ENCODE results near the gene PPP3CA.

PPP3CA gene

DNA sequence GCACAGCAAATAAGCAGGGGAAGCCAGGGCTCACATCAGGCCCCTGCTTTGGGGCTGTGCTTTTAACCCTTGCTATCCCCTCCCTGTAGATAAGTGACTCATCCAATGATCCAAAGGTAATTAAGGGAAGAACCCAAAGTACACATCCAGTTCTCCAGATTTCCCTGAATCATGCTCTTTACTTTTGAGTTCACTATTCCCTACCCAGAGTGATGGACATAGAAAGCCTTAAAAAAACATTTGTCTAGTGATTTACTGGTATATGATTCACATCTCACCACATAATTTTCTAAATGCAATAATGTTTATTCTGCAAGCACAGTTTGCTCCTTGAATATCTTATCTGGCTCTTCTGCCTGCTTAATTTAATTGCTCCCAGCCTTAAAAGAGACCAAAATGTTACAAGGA lies 136.2 kb downstream of the PPP3CA start:
- TF ChIP-seq PAX5 (IDR thresholded peaks at IDR 0.05; ENCODE audit: insufficient read depth, low read length, severe bottlenecking): no peak
- FAIRE-seq: no peak
- DNase-seq (ENCODE audit: insufficient read length, low spot score): no peak

DNA sequence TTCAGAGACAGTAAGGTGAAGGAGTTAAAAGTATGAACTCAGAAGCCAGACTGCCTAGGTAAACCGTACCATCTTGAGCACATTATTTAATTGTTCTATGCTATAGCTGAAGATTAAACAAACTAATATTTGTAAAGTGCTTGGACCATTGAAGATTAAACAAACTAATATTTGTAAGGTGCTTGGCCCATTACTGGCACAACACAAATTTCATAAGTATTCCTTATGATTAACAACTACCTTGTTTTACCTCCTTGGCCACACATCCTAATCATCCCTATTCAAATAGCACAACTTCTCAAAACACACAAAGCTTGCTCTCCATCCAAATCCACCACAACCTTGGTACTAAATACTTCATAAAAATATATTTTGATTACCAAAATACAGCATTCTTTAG lies 137.0 kb downstream of the PPP3CA start:
- TF ChIP-seq SPI1 (IDR thresholded peaks at IDR 0.05; ENCODE audit: low read depth, low read length) (no peak), POU2F2 (IDR thresholded peaks at IDR 0.05; ENCODE audit: low read depth, low read length) (no peak), PAX5 (IDR thresholded peaks at IDR 0.05; ENCODE audit: insufficient read depth, low read length, severe bottlenecking) (no peak), POLR2A (IDR thresholded peaks at IDR 0.05; ENCODE audit: low read depth, low read length) (no peak)
- FAIRE-seq (no peak), DNase-seq (ENCODE audit: insufficient read length, low spot score) (no peak)

- no peak for DNase-seq (ENCODE audit: insufficient read length, low spot score)
- peak; percentile 23 for FAIRE-seq
- no peak for TF ChIP-seq POLR2AphosphoS5 (IDR thresholded peaks at IDR 0.05; ENCODE audit: low read depth, low read length)
- TF ChIP-seq SPI1 (IDR thresholded peaks at IDR 0.05; ENCODE audit: low read depth, low read length): no peak
- TF ChIP-seq POLR2A (IDR thresholded peaks at IDR 0.05; ENCODE audit: low read depth, low read length): no peak
- no peak for TF ChIP-seq PAX5 (IDR thresholded peaks at IDR 0.05; ENCODE audit: insufficient read depth, low read length, severe bottlenecking)
- TF ChIP-seq TAF1 (IDR thresholded peaks at IDR 0.05; ENCODE audit: low read depth, low read length): no peak
- TF ChIP-seq POU2F2 (IDR thresholded peaks at IDR 0.05; ENCODE audit: low read depth, low read length): no peak
Observed at GRCh38 chr4:101208171-101208570, 139.2 kb downstream of the PPP3CA start.

GRCh38 chr4:101205916-101206315 lies 141.4 kb downstream of the PPP3CA start:
- DNase-seq (ENCODE audit: insufficient read length, low spot score) (no peak), FAIRE-seq (peak; percentile 55)
- TF ChIP-seq SPI1 (IDR thresholded peaks at IDR 0.05; ENCODE audit: low read depth, low read length) (no peak), POLR2A (IDR thresholded peaks at IDR 0.05; ENCODE audit: low read depth, low read length) (no peak), POLR2AphosphoS5 (IDR thresholded peaks at IDR 0.05; ENCODE audit: low read depth, low read length) (no peak), POU2F2 (IDR thresholded peaks at IDR 0.05; ENCODE audit: low read depth, low read length) (no peak), PAX5 (IDR thresholded peaks at IDR 0.05; ENCODE audit: insufficient read depth, low read length, severe bottlenecking) (no peak), TAF1 (IDR thresholded peaks at IDR 0.05; ENCODE audit: low read depth, low read length) (no peak)

GRCh38 chr4:101201421-101201820 lies 145.9 kb downstream of the PPP3CA start:
- FAIRE-seq (peak; percentile 50), DNase-seq (ENCODE audit: insufficient read length, low spot score) (no peak)
- no peak for TF ChIP-seq POLR2AphosphoS5 (IDR thresholded peaks at IDR 0.05; ENCODE audit: low read depth, low read length)
- TF ChIP-seq PAX5 (IDR thresholded peaks at IDR 0.05; ENCODE audit: insufficient read depth, low read length, severe bottlenecking): no peak
- TF ChIP-seq TAF1 (IDR thresholded peaks at IDR 0.05; ENCODE audit: low read depth, low read length): no peak
- no peak for TF ChIP-seq POLR2A (IDR thresholded peaks at IDR 0.05; ENCODE audit: low read depth, low read length)
- TF ChIP-seq SPI1 (IDR thresholded peaks at IDR 0.05; ENCODE audit: low read depth, low read length): no peak

DNA sequence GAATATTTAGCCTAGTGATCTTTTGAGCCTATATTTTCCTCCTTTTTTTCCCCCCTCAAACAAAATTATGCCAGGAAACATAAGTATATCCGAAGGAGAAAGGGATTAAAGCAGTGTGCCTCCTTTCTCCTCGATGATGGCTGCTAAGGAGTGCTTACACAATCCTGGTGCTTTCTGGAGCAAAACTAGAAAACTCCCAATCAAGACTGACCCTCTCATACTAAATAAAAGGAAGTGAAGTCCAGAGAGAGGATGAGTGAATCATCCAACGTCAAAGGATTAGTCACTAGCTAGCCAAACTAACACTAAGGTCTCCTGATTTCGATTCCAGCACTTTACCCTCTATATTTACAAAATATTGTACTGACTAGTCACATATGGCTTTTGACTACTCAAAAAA lies 146.8 kb downstream of the PPP3CA start:
- FAIRE-seq (no peak), DNase-seq (ENCODE audit: insufficient read length, low spot score) (no peak)
- TF ChIP-seq PAX5 (IDR thresholded peaks at IDR 0.05; ENCODE audit: insufficient read depth, low read length, severe bottlenecking): no peak
- no peak for TF ChIP-seq POU2F2 (IDR thresholded peaks at IDR 0.05; ENCODE audit: low read depth, low read length)
- no peak for TF ChIP-seq TAF1 (IDR thresholded peaks at IDR 0.05; ENCODE audit: low read depth, low read length)
- TF ChIP-seq POLR2A (IDR thresholded peaks at IDR 0.05; ENCODE audit: low read depth, low read length): no peak
- TF ChIP-seq SPI1 (IDR thresholded peaks at IDR 0.05; ENCODE audit: low read depth, low read length): no peak
- TF ChIP-seq POLR2AphosphoS5 (IDR thresholded peaks at IDR 0.05; ENCODE audit: low read depth, low read length): no peak

- FAIRE-seq (no peak), DNase-seq (ENCODE audit: insufficient read length, low spot score) (no peak)
- TF ChIP-seq PAX5 (IDR thresholded peaks at IDR 0.05; ENCODE audit: insufficient read depth, low read length, severe bottlenecking) (no peak), TAF1 (IDR thresholded peaks at IDR 0.05; ENCODE audit: low read depth, low read length) (no peak), SPI1 (IDR thresholded peaks at IDR 0.05; ENCODE audit: low read depth, low read length) (no peak), POLR2A (IDR thresholded peaks at IDR 0.05; ENCODE audit: low read depth, low read length) (no peak), POLR2AphosphoS5 (IDR thresholded peaks at IDR 0.05; ENCODE audit: low read depth, low read length) (no peak), POU2F2 (IDR thresholded peaks at IDR 0.05; ENCODE audit: low read depth, low read length) (no peak)
Observed at GRCh38 chr4:101199507-101200285, 147.6 kb downstream of the PPP3CA start.

GRCh38 chr4:101198682-101199339 lies 148.5 kb downstream of the PPP3CA start:
- TF ChIP-seq SPI1 (IDR thresholded peaks at IDR 0.05; ENCODE audit: low read depth, low read length) (no peak), POLR2AphosphoS5 (IDR thresholded peaks at IDR 0.05; ENCODE audit: low read depth, low read length) (no peak), PAX5 (IDR thresholded peaks at IDR 0.05; ENCODE audit: insufficient read depth, low read length, severe bottlenecking) (no peak), POLR2A (IDR thresholded peaks at IDR 0.05; ENCODE audit: low read depth, low read length) (no peak), TAF1 (IDR thresholded peaks at IDR 0.05; ENCODE audit: low read depth, low read length) (no peak), POU2F2 (IDR thresholded peaks at IDR 0.05; ENCODE audit: low read depth, low read length) (no peak)
- FAIRE-seq (no peak), DNase-seq (ENCODE audit: insufficient read length, low spot score) (no peak)

GRCh38 chr4:101197350-101197749 lies 150.0 kb downstream of the PPP3CA start:
- no peak for DNase-seq (ENCODE audit: insufficient read length, low spot score)
- no peak for FAIRE-seq
- TF ChIP-seq POLR2A (IDR thresholded peaks at IDR 0.05; ENCODE audit: low read depth, low read length) (no peak), TAF1 (IDR thresholded peaks at IDR 0.05; ENCODE audit: low read depth, low read length) (no peak), PAX5 (IDR thresholded peaks at IDR 0.05; ENCODE audit: insufficient read depth, low read length, severe bottlenecking) (no peak), POLR2AphosphoS5 (IDR thresholded peaks at IDR 0.05; ENCODE audit: low read depth, low read length) (no peak)

- DNase-seq (ENCODE audit: insufficient read length, low spot score) (no peak), FAIRE-seq (no peak)
- no peak for TF ChIP-seq POLR2AphosphoS5 (IDR thresholded peaks at IDR 0.05; ENCODE audit: low read depth, low read length)
- no peak for TF ChIP-seq POU2F2 (IDR thresholded peaks at IDR 0.05; ENCODE audit: low read depth, low read length)
- TF ChIP-seq TAF1 (IDR thresholded peaks at IDR 0.05; ENCODE audit: low read depth, low read length): no peak
- TF ChIP-seq POLR2A (IDR thresholded peaks at IDR 0.05; ENCODE audit: low read depth, low read length): no peak
- TF ChIP-seq SPI1 (IDR thresholded peaks at IDR 0.05; ENCODE audit: low read depth, low read length): no peak
- no peak for TF ChIP-seq PAX5 (IDR thresholded peaks at IDR 0.05; ENCODE audit: insufficient read depth, low read length, severe bottlenecking)
Observed at GRCh38 chr4:101192244-101192643, 155.1 kb downstream of the PPP3CA start.
